ENCODE data around the gene COQ8B. TPM values are rescaled to one million over a fixed set of nuclear protein-coding genes. Genes with fewer than 3 reads are reported as not detected.
"Not testable (repeated sequence)": the region's sequence is repeated elsewhere in the genome, so short reads cannot be mapped to it uniquely, and the experiment has no call there.

COQ8B gene
- 10 to 100 TPM; 31.0 to 54.8 TPM for total RNA-seq

DNA sequence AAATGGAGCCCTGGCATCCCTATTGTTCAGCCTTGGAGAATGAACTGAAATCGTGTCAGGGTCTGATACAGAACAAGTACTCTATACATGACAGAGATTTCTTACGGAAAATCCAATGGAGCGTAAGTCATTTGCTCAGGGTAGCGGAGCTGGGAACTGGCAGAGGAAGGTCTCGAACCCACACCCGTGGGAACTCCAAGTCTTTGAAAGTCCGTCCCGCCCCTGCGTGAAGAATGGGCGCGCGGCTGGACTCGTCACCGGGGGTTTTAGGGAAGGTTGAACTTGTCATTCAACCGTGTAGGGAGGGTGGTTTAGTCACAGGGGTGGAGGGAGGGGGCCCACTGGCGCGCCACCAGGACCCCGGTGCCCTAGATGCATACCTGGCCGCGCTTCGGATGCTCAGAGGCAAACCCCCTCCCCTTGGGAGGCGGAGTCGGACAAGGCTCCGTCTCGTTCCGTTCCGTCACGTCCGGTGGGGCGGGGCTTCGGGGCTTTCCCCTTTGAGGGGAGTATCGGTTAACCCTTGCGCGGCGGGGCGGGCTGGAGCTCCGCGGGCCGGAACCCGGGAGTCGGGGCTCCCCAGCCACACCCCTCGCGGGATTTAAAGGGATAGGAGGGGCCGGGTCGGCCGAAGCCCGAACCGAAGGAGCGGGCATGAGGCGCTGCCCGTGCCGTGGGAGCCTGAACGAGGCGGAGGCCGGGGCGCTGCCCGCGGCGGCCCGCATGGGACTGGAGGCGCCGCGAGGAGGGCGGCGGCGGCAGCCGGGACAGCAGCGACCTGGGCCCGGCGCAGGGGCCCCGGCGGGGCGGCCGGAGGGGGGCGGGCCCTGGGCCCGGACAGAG is at the start of gene COQ8B, which contains the start of gene ITPKC:
Gene COQ8B, minus strand, starts transcription at position 405 of the 843 bp plus-strand sequence. CDS start 2,254 bp downstream, outside the sequence.
Gene ITPKC, plus strand, starts transcription at position 631 of the 843 bp plus-strand sequence. Its CDS starts 24 bp downstream, at position 655.
- H3K36me3 Mint-ChIP-seq (ENCODE audit: low read depth) = peaks cover 55% of the 10 kb centered on the region
- no peaks in the 10 kb centered on the region for H3K9me3 Mint-ChIP-seq
- H3K27me3 Mint-ChIP-seq = no peaks in the 10 kb centered on the region
- ATAC-seq (replicated peaks) = peak; percentile 76
- peak within 1 kb of the TSS; percentile 97 for H3K27ac Mint-ChIP-seq
- peak within 1 kb of the TSS; percentile 89 for H3K4me3 Mint-ChIP-seq
- peaks cover 31% of the 10 kb centered on the region for H3K4me1 Mint-ChIP-seq

DNA sequence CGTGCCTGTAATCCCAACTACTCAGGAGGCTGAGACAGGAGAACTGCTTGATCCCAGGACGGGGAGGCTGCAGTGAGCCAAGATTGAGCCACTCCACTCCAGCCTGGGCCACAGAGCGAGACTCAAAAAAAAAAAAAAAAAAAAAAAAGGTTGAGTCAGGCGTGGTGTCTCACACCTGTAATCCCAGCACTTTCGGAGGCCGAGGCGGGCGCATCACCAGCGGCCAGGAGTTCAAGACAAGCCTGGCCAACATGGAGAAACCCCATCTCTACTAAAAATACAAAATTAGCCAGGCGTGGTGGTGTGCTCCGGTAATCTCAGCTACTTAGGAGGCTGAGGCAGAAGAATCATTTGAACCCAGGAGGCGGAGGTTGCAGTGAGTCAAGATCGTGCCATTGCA is 49.7 kb upstream of the COQ8B start:
- Mint-ChIP-seq H3K36me3 (ENCODE audit: low read depth) (peaks cover 88% of the 10 kb centered on the region), H3K4me1 (peaks cover 31% of the 10 kb centered on the region)
- ATAC-seq (replicated peaks); H3K4me3 Mint-ChIP-seq; H3K27me3 Mint-ChIP-seq; H3K9me3 Mint-ChIP-seq; H3K27ac Mint-ChIP-seq: not testable (repeated sequence)

DNA sequence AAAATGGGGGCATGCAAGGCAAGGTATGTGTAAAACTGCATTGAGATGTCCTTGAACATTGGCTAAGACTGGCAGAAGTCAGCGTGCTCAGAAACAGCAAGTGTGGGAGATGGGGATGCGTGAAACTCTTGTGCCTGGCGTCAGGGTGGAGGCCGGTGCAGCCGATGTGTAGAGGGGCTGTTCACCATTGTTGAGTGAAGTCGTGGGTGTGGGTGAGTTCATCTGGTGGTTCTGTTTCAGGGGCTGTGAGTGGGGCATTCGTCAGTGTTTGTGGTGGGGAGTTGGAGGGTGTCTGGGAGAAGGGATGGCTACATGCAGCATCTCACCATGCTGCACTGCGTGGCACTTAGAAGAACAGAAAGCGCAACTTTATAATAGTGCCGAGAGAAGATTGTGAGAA is 47.3 kb upstream of the COQ8B start:
- Mint-ChIP-seq H3K36me3 (ENCODE audit: low read depth) (peaks cover 95% of the 10 kb centered on the region), H3K27ac (peak overlapping the region; percentile 66), H3K4me1 (peaks cover 40% of the 10 kb centered on the region), H3K27me3 (no peaks in the 10 kb centered on the region), H3K4me3 (no peak overlapping the region), H3K9me3 (no peaks in the 10 kb centered on the region)
- ATAC-seq (replicated peaks) = peak; percentile 31

DNA sequence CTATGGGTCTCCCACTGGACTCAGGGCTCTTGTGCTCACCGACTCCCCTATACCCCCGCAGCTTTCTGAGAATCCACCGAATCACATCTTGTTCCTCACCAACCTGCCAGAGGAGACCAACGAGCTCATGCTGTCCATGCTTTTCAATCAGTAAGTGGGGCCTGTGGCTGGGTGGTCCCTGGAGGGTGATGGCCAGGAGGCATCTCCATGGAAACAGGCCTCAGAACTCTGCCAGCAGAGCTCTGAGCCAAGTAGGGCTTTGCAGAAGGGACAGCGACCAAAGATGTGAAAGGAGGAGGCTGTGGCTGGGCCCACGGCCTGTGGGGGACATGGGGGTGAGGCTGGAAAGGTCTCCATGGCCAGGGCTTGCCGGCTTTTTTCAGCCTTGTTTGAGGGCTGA is 46.8 kb upstream of the COQ8B start:
- Mint-ChIP-seq H3K4me3 (no peak overlapping the region), H3K9me3 (no peaks in the 10 kb centered on the region), H3K4me1 (peaks cover 40% of the 10 kb centered on the region), H3K27ac (peak overlapping the region; percentile 66), H3K27me3 (no peaks in the 10 kb centered on the region), H3K36me3 (ENCODE audit: low read depth) (peaks cover 95% of the 10 kb centered on the region)
- no peak for ATAC-seq (replicated peaks)

DNA sequence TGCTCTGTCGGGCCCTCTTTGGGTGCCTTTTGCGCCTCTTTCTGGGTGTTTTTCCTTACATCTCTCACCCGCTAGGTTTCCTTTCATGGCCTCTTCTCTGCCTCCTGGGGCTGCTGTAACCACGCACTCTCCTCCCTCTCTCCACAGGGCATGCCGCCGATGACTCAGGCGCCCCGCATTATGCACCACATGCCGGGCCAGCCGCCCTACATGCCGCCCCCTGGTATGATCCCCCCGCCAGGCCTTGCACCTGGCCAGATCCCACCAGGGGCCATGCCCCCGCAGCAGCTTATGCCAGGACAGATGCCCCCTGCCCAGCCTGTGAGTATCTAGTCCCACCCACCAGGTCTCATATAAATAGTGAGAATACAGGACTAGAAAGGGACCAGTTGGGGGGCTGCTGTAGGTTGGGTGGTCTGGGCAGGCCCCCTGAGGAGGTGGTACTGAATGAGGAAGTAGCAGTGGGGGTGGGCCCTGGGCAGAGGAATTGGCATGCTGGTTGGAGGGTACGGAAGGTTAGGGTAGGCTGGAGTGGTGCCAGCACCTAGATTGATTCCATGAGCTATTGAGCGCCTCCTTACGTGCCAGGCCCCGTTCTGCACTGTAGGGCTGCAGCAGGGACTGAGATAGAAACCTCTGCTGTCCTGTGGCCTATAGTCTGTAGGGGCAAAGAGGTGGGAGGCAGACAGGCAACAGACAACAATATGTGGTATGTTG is 46.2 kb upstream of the COQ8B start:
- Mint-ChIP-seq H3K36me3 (ENCODE audit: low read depth) (peaks cover 99% of the 10 kb centered on the region), H3K4me3 (no peak overlapping the region), H3K27ac (peak overlapping the region; percentile 66), H3K27me3 (no peaks in the 10 kb centered on the region), H3K9me3 (no peaks in the 10 kb centered on the region), H3K4me1 (peaks cover 40% of the 10 kb centered on the region)
- ATAC-seq (replicated peaks) = no peak

DNA sequence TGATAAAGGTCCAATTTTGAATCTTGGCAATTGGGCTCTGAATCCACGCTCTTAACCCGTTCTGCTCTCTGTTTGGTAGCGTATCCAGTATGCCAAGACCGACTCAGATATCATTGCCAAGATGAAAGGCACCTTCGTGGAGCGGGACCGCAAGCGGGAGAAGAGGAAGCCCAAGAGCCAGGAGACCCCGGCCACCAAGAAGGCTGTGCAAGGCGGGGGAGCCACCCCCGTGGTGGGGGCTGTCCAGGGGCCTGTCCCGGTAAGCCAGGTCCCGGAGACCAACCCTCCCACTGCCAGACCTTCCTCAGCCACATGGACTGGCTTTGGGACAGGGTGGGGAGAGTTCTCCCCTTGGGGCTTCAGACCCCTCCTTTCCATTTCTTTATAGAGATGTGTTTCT is 42.7 kb upstream of the COQ8B start:
- Mint-ChIP-seq H3K27me3 (no peaks in the 10 kb centered on the region), H3K4me1 (peaks cover 54% of the 10 kb centered on the region), H3K9me3 (no peaks in the 10 kb centered on the region), H3K4me3 (peak overlapping the region; percentile 2), H3K27ac (peak overlapping the region; percentile 37), H3K36me3 (ENCODE audit: low read depth) (peaks cover 100% of the 10 kb centered on the region)
- no peak for ATAC-seq (replicated peaks)

DNA sequence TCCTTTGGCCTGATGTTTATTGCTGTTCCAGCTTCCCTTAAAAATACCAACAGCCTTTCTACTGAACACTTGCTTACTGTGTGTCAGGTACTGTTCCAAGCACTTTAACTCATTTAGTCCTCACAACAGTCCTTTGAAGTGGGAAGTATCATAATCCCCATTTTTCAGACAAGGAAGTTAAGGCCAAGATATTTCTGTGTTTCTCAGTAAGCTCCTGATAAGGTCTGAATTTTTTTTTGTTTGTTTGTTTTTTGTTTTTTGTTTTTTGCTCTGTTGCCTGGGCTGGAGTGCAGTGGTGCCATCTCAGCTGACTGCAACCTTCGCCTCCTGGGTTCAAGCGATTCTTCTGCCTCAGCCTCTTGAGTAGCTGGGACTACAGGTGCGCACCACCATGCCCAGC is 41.8 kb upstream of the COQ8B start:
- ATAC-seq (replicated peaks) = no peak
- Mint-ChIP-seq H3K4me3 (peak overlapping the region; percentile 42), H3K36me3 (ENCODE audit: low read depth) (peaks cover 100% of the 10 kb centered on the region), H3K4me1 (peaks cover 48% of the 10 kb centered on the region), H3K27me3 (no peaks in the 10 kb centered on the region), H3K27ac (peak overlapping the region; percentile 61), H3K9me3 (no peaks in the 10 kb centered on the region)

DNA sequence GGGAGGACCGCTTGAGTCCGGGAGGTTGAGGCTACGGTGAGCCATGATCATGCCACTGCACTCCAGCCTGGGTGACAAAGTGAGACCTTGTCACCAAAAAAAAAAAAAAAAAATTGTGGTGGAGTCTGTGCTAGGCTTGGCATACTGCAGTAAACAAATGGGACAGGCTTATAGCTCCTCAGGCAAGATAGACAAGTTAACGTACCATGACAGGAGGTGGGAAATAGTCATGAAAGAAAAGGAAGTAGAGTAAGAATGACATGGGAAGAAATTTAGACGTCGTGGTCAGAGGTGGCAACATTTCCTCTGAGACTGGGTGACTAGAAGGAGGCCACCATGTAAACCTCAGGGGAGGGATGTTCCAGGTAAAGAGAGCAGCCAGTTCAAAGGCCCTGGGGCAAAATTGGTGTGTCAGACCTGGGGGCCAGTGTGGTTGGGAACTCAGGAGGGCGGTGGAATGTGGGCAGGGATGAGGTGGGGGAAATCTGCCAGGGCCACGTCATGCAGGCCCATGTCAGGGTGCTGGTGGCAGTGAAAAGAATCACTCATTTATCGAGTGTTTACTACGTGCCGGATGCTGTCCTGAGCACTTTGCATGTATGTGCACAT is 39.9 kb upstream of the COQ8B start:
- ATAC-seq (replicated peaks) = peak; percentile 81
- Mint-ChIP-seq H3K27me3 (no peaks in the 10 kb centered on the region), H3K36me3 (ENCODE audit: low read depth) (peaks cover 99% of the 10 kb centered on the region), H3K4me1 (peaks cover 39% of the 10 kb centered on the region), H3K27ac (peak overlapping the region; percentile 86), H3K9me3 (no peaks in the 10 kb centered on the region), H3K4me3 (peak overlapping the region; percentile 97)

DNA sequence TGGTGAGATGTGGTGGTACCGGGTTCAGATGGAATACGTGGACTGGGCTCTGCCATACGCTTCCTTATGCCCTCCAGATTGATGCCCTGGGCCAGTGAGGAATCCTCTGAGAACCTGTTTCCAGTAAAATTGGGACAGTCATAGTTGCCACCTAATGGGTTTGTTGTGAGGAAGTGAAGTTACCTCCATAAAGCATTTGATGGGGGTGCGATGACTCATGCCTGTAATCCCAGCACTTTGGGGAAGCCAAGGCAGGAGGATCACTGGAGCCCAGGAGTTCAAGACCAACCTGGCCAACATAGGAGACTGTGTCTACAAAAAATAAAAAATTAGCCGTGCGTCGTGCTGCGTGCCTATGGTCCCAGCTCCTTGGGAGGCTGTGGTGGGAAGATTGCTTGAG is 39.1 kb upstream of the COQ8B start:
- Mint-ChIP-seq H3K27me3 (no peaks in the 10 kb centered on the region), H3K9me3 (no peaks in the 10 kb centered on the region), H3K4me3 (peak overlapping the region; percentile 97), H3K27ac (peak overlapping the region; percentile 86), H3K36me3 (ENCODE audit: low read depth) (peaks cover 99% of the 10 kb centered on the region), H3K4me1 (peaks cover 36% of the 10 kb centered on the region)
- no peak for ATAC-seq (replicated peaks)

DNA sequence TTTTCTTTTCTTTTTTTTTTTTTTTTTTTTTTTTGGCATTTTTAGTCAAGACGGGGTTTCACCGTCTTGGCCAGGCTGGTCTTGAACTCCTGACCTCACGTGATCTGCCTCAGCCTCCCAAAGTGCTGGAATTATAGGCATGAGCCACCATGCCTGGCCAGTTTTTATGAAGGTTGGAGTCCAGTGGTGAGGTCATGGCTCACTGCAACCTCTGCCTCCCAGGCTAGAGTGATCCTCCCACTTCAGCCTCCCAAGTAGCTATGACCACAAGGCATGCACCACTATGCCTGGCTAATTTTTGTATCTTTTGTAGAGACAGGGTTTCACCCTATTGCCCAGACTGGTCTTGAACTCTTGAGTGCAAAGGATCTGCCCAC is 38.5 kb upstream of the COQ8B start:
- peak overlapping the region; percentile 86 for H3K27ac Mint-ChIP-seq
- no peaks in the 10 kb centered on the region for H3K27me3 Mint-ChIP-seq
- H3K9me3 Mint-ChIP-seq = no peaks in the 10 kb centered on the region
- peaks cover 99% of the 10 kb centered on the region for H3K36me3 Mint-ChIP-seq (ENCODE audit: low read depth)
- ATAC-seq (replicated peaks) = no peak
- H3K4me3 Mint-ChIP-seq = peak overlapping the region; percentile 97
- peaks cover 33% of the 10 kb centered on the region for H3K4me1 Mint-ChIP-seq

DNA sequence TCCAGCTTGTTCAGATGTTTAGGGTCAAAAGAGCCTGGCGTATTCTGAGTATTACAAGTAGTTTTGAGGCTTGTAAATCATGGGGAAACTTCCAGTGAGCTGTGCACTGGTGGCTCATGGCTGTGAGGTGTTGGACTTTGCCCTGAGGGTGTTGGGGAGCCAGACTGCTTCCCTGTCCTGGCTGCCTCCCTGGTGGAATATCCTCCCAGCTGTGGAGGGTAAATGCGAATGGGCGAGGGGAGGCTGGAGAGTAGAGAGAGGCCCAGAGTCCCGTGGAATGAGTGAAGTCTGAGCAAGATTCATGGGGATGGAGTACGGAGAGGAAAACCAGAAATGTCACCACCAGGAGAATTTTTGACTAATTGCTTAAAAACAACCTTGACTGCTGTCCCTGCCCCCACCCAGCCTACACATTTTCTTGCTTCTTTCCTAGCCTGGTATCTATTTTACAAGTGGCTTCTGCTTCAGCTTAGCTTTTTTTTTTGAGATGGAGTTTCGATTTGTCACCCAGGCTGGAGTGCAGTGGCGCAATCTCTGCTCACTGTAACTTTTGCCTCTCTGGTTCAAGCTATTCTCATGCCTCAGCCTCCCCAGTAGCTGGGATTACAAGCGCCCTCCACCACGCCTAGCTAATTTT is 38.0 kb upstream of the COQ8B start:
- Mint-ChIP-seq H3K9me3 (no peaks in the 10 kb centered on the region), H3K4me1 (peaks cover 29% of the 10 kb centered on the region), H3K36me3 (ENCODE audit: low read depth) (peaks cover 99% of the 10 kb centered on the region), H3K27me3 (no peaks in the 10 kb centered on the region), H3K4me3 (peak overlapping the region; percentile 97), H3K27ac (peak overlapping the region; percentile 86)
- ATAC-seq (replicated peaks) = peak; percentile 7

DNA sequence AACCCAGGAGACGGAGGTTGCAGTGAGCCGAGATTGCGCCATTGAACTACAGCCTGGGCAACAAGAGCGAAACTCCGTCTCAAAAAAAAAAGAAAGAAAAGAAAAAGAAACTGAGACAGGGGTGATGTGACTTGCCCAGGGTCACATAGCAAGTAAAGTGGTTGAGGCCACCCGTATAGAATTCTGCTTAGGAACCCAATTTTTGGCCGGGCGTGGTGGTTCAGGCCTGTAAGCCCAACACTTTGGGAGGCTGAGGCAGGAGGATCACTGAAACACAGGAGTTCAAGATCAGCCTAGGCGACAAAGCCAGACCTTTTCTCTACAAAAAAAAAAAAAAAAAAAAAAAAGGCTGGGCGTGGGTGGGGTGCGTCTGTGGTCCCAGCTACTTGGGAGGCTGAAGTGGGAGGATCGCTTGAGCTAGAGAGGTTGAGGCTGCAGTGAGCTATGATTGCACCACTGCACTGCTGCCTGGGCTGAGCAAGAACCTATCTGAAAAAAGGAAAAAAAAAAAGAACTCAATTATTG is 35.6 kb upstream of the COQ8B start:
- peaks cover 75% of the 10 kb centered on the region for H3K36me3 Mint-ChIP-seq (ENCODE audit: low read depth)
- peak overlapping the region; percentile 97 for H3K27ac Mint-ChIP-seq
- no peaks in the 10 kb centered on the region for H3K9me3 Mint-ChIP-seq
- no peak for ATAC-seq (replicated peaks)
- H3K27me3 Mint-ChIP-seq = no peaks in the 10 kb centered on the region
- peaks cover 25% of the 10 kb centered on the region for H3K4me1 Mint-ChIP-seq
- H3K4me3 Mint-ChIP-seq = peak overlapping the region; percentile 97

DNA sequence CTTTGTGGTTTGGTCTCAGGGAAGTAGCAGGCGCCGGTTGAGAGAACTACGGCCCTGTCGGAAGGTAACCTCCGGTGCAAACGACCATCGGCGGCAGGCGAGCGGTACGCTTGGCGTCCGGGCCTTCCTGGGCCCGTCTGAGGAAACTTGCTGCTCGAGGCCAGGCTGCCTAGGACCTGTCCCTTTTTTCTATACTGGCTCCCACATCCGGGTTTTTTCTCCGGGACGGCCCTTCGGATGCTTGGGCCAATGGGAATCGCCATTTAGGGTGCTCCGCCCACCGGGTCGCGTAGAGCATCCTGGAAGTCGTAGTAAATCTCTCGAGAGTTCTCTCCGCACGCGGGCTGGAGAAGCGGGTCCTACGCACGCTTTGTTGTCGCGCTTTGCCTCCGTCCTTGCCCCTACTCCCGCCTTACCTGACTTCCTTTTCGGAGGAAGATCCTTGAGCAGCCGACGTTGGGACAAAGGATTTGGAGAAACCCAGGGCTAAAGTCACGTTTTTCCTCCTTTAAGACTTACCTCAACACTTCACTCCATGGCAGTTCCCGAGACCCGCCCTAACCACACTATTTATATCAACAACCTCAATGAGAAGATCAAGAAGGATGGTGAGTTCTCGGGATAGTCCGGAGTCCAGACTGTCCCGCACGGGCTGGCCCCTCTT is 34.3 kb upstream of the COQ8B start, which contains the start of gene SNRPA:
Gene SNRPA, plus strand, starts transcription at position 330 of the 664 bp plus-strand sequence. Its CDS starts 206 bp downstream, at position 536.
- H3K4me3 Mint-ChIP-seq = peak within 1 kb of the TSS; percentile 97
- H3K4me1 Mint-ChIP-seq = peaks cover 18% of the 10 kb centered on the region
- H3K27ac Mint-ChIP-seq = peak within 1 kb of the TSS; percentile 97
- H3K36me3 Mint-ChIP-seq (ENCODE audit: low read depth) = peaks cover 62% of the 10 kb centered on the region
- H3K9me3 Mint-ChIP-seq = no peaks in the 10 kb centered on the region
- no peaks in the 10 kb centered on the region for H3K27me3 Mint-ChIP-seq
- ATAC-seq (replicated peaks) = peak; percentile 74
